Spleen (tissue), 11 donors: ENCODE measurements around the gene LNPK. TPM values are rescaled to one million over a fixed set of nuclear protein-coding genes. Genes with fewer than 3 reads are reported as not detected.
A peak's percentile ranks its signal among the peaks of the same experiment; 100 is the strongest.

Source experiments
- DNase-seq: peaks from one replicate; pipeline ENCODE4 v3.0.0-alpha.2; 2020
- H3K27ac ChIP-seq, 8 donors: fragments of 200-600 bp; sonication (generic) in 7 of 8; 1 replicate in 4 of 8; 2 replicates in 4 of 8; pipeline versions ENCODE4 v1.5.0 to v1.8.0; 2016 to 2021; ENCODE audit warnings: inconsistent platforms in 4 of 8, mild to moderate bottlenecking in 4 of 8, moderate library complexity in 1 of 8
- H3K27me3 ChIP-seq, 7 donors: fragments of 200-600 bp; sonication (generic) in 6 of 7; replicated peaks in 1 of 7; 1 replicate in 4 of 7; 2 replicates in 3 of 7; pipeline versions ENCODE4 v1.5.0 to v1.8.0; 2016 to 2021; ENCODE audit warnings: inconsistent platforms in 3 of 7, mild to moderate bottlenecking in 1 of 7
- H3K36me3 ChIP-seq, 6 donors: fragments of 200-600 bp; sonication (generic) in 5 of 6; 1 replicate in 4 of 6; 2 replicates in 2 of 6; pipeline versions ENCODE4 v1.5.0 to v1.8.0; 2016 to 2021; ENCODE audit warnings: inconsistent platforms in 2 of 6
- H3K4me1 ChIP-seq, 6 donors: fragments of 200-600 bp; sonication (generic) in 5 of 6; 1 replicate in 3 of 6; 2 replicates in 3 of 6; pipeline versions ENCODE4 v1.5.0 to v1.8.0; 2016 to 2021; ENCODE audit warnings: inconsistent platforms in 3 of 6
- H3K4me3 ChIP-seq, 8 donors: fragments of 200-600 bp; sonication (generic) in 7 of 8; 1 replicate in 4 of 8; 2 replicates in 4 of 8; pipeline versions ENCODE4 v1.5.0 to v1.8.0; 2016 to 2021; ENCODE audit warnings: inconsistent platforms in 4 of 8, mild to moderate bottlenecking in 4 of 8, moderate library complexity in 2 of 8
- H3K9me3 ChIP-seq, 8 donors: fragments of 200-600 bp; sonication (generic) in 7 of 8; 1 replicate in 4 of 8; 2 replicates in 4 of 8; pipeline versions ENCODE4 v1.5.0 to v1.8.0; 2016 to 2021; ENCODE audit warnings: inconsistent platforms in 4 of 8
- CTCF ChIP-seq, 11 experiments: fragments of 200-600 bp in 7 of 11; fragments of 450-650 bp in 4 of 11; sonication (generic) in 4 of 11; IDR thresholded peaks in 8 of 11; conservative IDR thresholded peaks in 3 of 11; 1 replicate in 7 of 11; 2 replicates in 4 of 11; pipeline versions ENCODE4 v1.4.0 to v1.8.0; 2016 to 2021; ENCODE audit warnings: antibody characterized with exemption in 11 of 11, inconsistent platforms in 4 of 11, mild to moderate bottlenecking in 1 of 11
- POLR2A ChIP-seq, 3 donors: fragments of 450-650 bp; IDR thresholded peaks; one replicate each; pipeline ENCODE4 v1.5.1; 2017; ENCODE audit warnings: antibody characterized with exemption in 3 of 3, mild to moderate bottlenecking in 1 of 3
- POLR2AphosphoS5 ChIP-seq, 3 donors: sonication (generic); formaldehyde crosslinking; IDR thresholded peaks; one replicate each; pipeline ENCODE4 v1.5.1; 2017; ENCODE audit warnings: antibody characterized with exemption in 3 of 3
- WGBS, 5 donors: extraction: QIAGEN DNeasy Blood & Tissue Kit in 3 of 5; methylation state at CpG; one replicate each; pipeline versions ENCODE4 v1.1.5 to v1.1.7; 2013 to 2018; 5-methylcytosine and 5-hydroxymethylcytosine counted together
- intact Hi-C: fragments of 100-400 bp; cut with DNase I; formaldehyde crosslinking; loops from one replicate; pipeline ENCODE4 v1.15.0; 2023; ENCODE audit warnings: low total_unique reads
- polyA plus RNA-seq, 3 donors: library from polyadenylated mRNA; stranded (reverse); fragments of 200-250 nt; gene quantifications; one replicate each; pipeline ENCODE4 v1.2.1, GENCODE V29; 2013
- total RNA-seq, 7 donors: library from RNA; depleted of rRNA in 3 of 7; stranded (reverse); fragments of >200 nt in 3 of 7; fragmentation: NEBNext Ultra II Directional in 4 of 7; extraction: Animal tissue kit (Norgen Biotek cat#: 25700) in 4 of 7; gene quantifications; one replicate each; pipeline versions ENCODE4 v1.1.0 to v1.2.1, GENCODE V29; 2016 to 2021
- donor health status: healthy with polysubstance abuse.
- donor health status: DM: no; HTN: no; CAD: no; lungs with moderate emphysema.
- donor health status: DM: no; HTN: no; CAD: no.
- donor health status: Bipolar disorder and iron deficiency.
- donor health status: healthy.
- donor health status: DM: no; HTN: no; CAD: no.
- donor health status: DM: yes; HTN: yes; CAD: no.

The LNPK gene
- total and polyA plus RNA-seq, 10 donors = 2.1 to 31.9 (median 17.0) TPM

GRCh38 chr2:176004934-176005333 is 2.9 kb upstream of the LNPK start:
- no peaks in the 10 kb centered on the region for H3K9me3 ChIP-seq
- no peak overlapping the region for H3K27ac ChIP-seq
- peaks cover 5 to 30% (median 22%) of the 10 kb centered on the region in 6 donors for H3K4me1 ChIP-seq
- H3K27me3 ChIP-seq = peaks cover 0 to 6% (median 0%) of the 10 kb centered on the region in 7 donors
- DNase-seq = no peak
- no peak for TF ChIP-seq CTCF (IDR thresholded peaks at IDR 0.05 in 8 of 11, conservative IDR thresholded peaks at IDR 0.05 in 3 of 11)
- no peak for TF ChIP-seq POLR2AphosphoS5 (IDR thresholded peaks at IDR 0.05)
- TF ChIP-seq POLR2A (IDR thresholded peaks at IDR 0.05) = no peak
- intact Hi-C loops = no loop called here
- 73 to 86% (median 75%) methylated on average over 1 of the region's 1 CpG for WGBS, 5 donors
- H3K36me3 ChIP-seq = no peaks in the 10 kb centered on the region
- H3K4me3 ChIP-seq = no peak overlapping the region

GRCh38 chr2:176003958-176004357 is 1.9 kb upstream of the LNPK start:
- H3K9me3 ChIP-seq = no peaks in the 10 kb centered on the region
- intact Hi-C loops = no loop called here
- no peak for DNase-seq
- H3K27ac ChIP-seq = no peak overlapping the region
- WGBS, 5 donors = 91 to 97% (median 96%) methylated on average over 5 of the region's 5 CpGs
- peaks cover 0 to 3% (median 0%) of the 10 kb centered on the region in 7 donors for H3K27me3 ChIP-seq
- no peaks in the 10 kb centered on the region for H3K36me3 ChIP-seq
- TF ChIP-seq POLR2A (IDR thresholded peaks at IDR 0.05) (no peak), POLR2AphosphoS5 (IDR thresholded peaks at IDR 0.05) (no peak), CTCF (IDR thresholded peaks at IDR 0.05 in 8 of 11, conservative IDR thresholded peaks at IDR 0.05 in 3 of 11) (no peak)
- H3K4me3 ChIP-seq = no peak overlapping the region
- peaks cover 5 to 40% (median 25%) of the 10 kb centered on the region in 6 donors for H3K4me1 ChIP-seq

- no peaks in the 10 kb centered on the region for H3K9me3 ChIP-seq
- no peaks in the 10 kb centered on the region for H3K27me3 ChIP-seq
- no peaks in the 10 kb centered on the region for H3K36me3 ChIP-seq
- peak overlapping the region; percentile 68 to 93 (median 84) for H3K4me3 ChIP-seq
- peak overlapping the region; percentile 27 to 87 (median 86) for H3K27ac ChIP-seq
- peaks cover 5 to 45% (median 26%) of the 10 kb centered on the region in 6 donors for H3K4me1 ChIP-seq
- DNase-seq = no peak
- TF ChIP-seq POLR2AphosphoS5 (IDR thresholded peaks at IDR 0.05) (no peak), CTCF (IDR thresholded peaks at IDR 0.05 in 8 of 11, conservative IDR thresholded peaks at IDR 0.05 in 3 of 11) (no peak), POLR2A (IDR thresholded peaks at IDR 0.05) (no peak)
- 22 to 37% (median 23%) methylated on average over 14 of the region's 14 CpGs for WGBS, 5 donors
- intact Hi-C loops = no loop called here
These were observed 682 bp upstream of the LNPK start for GRCh38 chr2:176002688-176003210.

GRCh38 chr2:176001281-176001915 is 669 bp downstream of the LNPK start:
- peak overlapping the region; percentile 68 to 93 (median 84) for H3K4me3 ChIP-seq
- H3K27me3 ChIP-seq = no peaks in the 10 kb centered on the region
- peaks cover 5 to 45% (median 26%) of the 10 kb centered on the region in 6 donors for H3K4me1 ChIP-seq
- TF ChIP-seq POLR2AphosphoS5 (IDR thresholded peaks at IDR 0.05) (no peak), POLR2A (IDR thresholded peaks at IDR 0.05) (no peak), CTCF (IDR thresholded peaks at IDR 0.05 in 8 of 11, conservative IDR thresholded peaks at IDR 0.05 in 3 of 11) (no peak)
- H3K9me3 ChIP-seq = no peaks in the 10 kb centered on the region
- 0 to 1% (median 0%) methylated on average over 20 to 21 of the region's 21 CpGs for WGBS, 5 donors
- H3K27ac ChIP-seq = peak overlapping the region; percentile 78 to 87 (median 86)
- intact Hi-C loops = no loop called here
- DNase-seq = peak; percentile 85
- H3K36me3 ChIP-seq = no peaks in the 10 kb centered on the region
